ENCODE measurements around the gene PARD3B.

The PARD3B gene

DNA sequence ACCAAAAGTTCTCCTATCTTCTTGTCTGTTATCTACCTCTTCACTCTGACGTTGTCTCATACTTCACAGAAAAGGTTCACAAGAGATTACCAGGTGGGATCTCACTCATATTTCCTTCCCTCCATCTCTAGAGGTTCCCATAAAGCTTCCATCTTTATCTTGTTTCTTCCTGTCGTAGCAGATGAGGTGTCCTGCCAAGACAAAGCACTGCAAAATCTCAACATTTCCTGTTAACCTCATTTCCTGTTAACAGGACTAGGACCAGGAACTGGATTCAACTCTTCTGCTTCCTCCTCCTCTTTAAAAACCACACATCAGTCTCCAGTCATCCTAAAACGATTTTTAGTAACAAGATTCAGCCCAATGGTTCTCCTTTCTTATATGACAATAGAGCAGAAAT, 624.2 kb downstream of the PARD3B start:
- Mint-ChIP-seq H3K27ac (no peak overlapping the region), H3K27me3 (no peaks in the 10 kb centered on the region), H3K9me3 (no peaks in the 10 kb centered on the region), H3K36me3 (ENCODE audit: low read depth) (no peaks in the 10 kb centered on the region), H3K4me1 (ENCODE audit: low read depth) (no peaks in the 10 kb centered on the region), H3K4me3 (no peak overlapping the region)
- intact Hi-C loops (cut with micrococcal nuclease): no loop called here

DNA sequence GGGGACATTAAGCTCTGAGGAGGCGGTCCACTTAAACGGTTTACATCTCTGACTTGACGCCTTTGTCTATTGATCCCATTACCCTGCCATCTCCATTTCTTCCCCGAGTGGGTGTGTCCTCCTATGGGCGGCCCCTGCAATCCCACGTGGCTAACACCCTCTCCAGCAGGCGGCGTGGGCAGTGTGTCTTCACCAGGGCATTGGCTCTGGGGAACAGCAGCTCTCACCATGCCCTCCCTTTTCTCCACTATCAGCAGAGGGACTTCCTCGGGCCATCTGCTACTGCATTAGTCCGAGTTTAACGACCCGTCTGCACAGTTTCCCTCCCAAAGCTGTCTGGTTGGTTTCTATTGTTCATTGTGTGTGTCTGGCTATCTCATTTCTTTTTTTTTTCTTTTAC, 625.1 kb downstream of the PARD3B start:
- no peaks in the 10 kb centered on the region for H3K9me3 Mint-ChIP-seq

GRCh38 chr2:205171261-205171940, 626.1 kb downstream of the PARD3B start:
- Mint-ChIP-seq H3K9me3 (no peaks in the 10 kb centered on the region), H3K4me1 (ENCODE audit: low read depth) (no peaks in the 10 kb centered on the region), H3K27me3 (no peaks in the 10 kb centered on the region), H3K27ac (no peak overlapping the region), H3K4me3 (no peak overlapping the region), H3K36me3 (ENCODE audit: low read depth) (no peaks in the 10 kb centered on the region)
- intact Hi-C loops (cut with micrococcal nuclease): no loop called here

More for the DNA sequence above, 625.1 kb downstream of the PARD3B start:
- Mint-ChIP-seq H3K4me1 (ENCODE audit: low read depth) (no peaks in the 10 kb centered on the region), H3K27ac (no peak overlapping the region), H3K4me3 (no peak overlapping the region), H3K27me3 (no peaks in the 10 kb centered on the region), H3K36me3 (ENCODE audit: low read depth) (no peaks in the 10 kb centered on the region)
- intact Hi-C loops (cut with micrococcal nuclease): no loop called here

GRCh38 chr2:205175831-205176230, 630.6 kb downstream of the PARD3B start:
- Mint-ChIP-seq H3K36me3 (ENCODE audit: low read depth) (no peaks in the 10 kb centered on the region), H3K4me3 (no peak overlapping the region), H3K4me1 (ENCODE audit: low read depth) (no peaks in the 10 kb centered on the region), H3K27me3 (no peaks in the 10 kb centered on the region), H3K9me3 (no peaks in the 10 kb centered on the region), H3K27ac (no peak overlapping the region)
- intact Hi-C loops (cut with micrococcal nuclease): no loop called here

GRCh38 chr2:205176546-205176945, 631.3 kb downstream of the PARD3B start:
- Mint-ChIP-seq H3K36me3 (ENCODE audit: low read depth) (no peaks in the 10 kb centered on the region), H3K4me1 (ENCODE audit: low read depth) (no peaks in the 10 kb centered on the region), H3K9me3 (no peaks in the 10 kb centered on the region), H3K4me3 (no peak overlapping the region), H3K27me3 (no peaks in the 10 kb centered on the region), H3K27ac (no peak overlapping the region)
- intact Hi-C loops (cut with micrococcal nuclease): no loop called here

- Mint-ChIP-seq H3K9me3 (no peaks in the 10 kb centered on the region), H3K4me1 (ENCODE audit: low read depth) (no peaks in the 10 kb centered on the region), H3K27me3 (no peaks in the 10 kb centered on the region), H3K27ac (no peak overlapping the region), H3K4me3 (no peak overlapping the region), H3K36me3 (ENCODE audit: low read depth) (no peaks in the 10 kb centered on the region)
- intact Hi-C loops (cut with micrococcal nuclease): no loop called here
Observed at GRCh38 chr2:205177546-205177945, 632.3 kb downstream of the PARD3B start.

- H3K27ac Mint-ChIP-seq: no peak overlapping the region
- H3K4me3 Mint-ChIP-seq: no peak overlapping the region
- no peaks in the 10 kb centered on the region for H3K27me3 Mint-ChIP-seq
- H3K4me1 Mint-ChIP-seq (ENCODE audit: low read depth): no peaks in the 10 kb centered on the region
- no peaks in the 10 kb centered on the region for H3K36me3 Mint-ChIP-seq (ENCODE audit: low read depth)
- intact Hi-C loops (cut with micrococcal nuclease): no loop called here
- H3K9me3 Mint-ChIP-seq: no peaks in the 10 kb centered on the region
Observed at GRCh38 chr2:205180730-205181129, 635.5 kb downstream of the PARD3B start.

DNA sequence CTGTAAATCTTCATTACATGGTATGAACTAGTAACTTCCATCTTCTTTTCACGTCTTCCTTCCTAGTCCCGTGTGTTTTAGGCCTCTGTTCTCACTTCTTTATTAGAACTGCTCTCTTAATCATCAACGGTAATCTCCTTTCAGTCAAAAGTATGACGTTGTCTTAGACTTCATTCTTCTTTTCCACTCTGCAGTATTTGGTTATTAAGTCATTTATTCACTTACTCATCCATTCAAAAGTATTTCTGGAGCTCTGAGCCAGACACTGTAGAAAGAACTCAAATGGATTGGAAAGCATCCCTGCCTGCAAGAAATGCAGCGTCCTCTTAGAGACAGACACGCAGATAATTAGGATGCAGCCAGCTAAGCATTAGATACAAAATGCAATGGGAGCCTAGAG, 642.5 kb downstream of the PARD3B start:
- Mint-ChIP-seq H3K9me3 (no peaks in the 10 kb centered on the region), H3K36me3 (ENCODE audit: low read depth) (no peaks in the 10 kb centered on the region), H3K4me1 (ENCODE audit: low read depth) (no peaks in the 10 kb centered on the region), H3K27ac (no peak overlapping the region), H3K4me3 (no peak overlapping the region), H3K27me3 (no peaks in the 10 kb centered on the region)
- intact Hi-C loops (cut with micrococcal nuclease): no loop called here

DNA sequence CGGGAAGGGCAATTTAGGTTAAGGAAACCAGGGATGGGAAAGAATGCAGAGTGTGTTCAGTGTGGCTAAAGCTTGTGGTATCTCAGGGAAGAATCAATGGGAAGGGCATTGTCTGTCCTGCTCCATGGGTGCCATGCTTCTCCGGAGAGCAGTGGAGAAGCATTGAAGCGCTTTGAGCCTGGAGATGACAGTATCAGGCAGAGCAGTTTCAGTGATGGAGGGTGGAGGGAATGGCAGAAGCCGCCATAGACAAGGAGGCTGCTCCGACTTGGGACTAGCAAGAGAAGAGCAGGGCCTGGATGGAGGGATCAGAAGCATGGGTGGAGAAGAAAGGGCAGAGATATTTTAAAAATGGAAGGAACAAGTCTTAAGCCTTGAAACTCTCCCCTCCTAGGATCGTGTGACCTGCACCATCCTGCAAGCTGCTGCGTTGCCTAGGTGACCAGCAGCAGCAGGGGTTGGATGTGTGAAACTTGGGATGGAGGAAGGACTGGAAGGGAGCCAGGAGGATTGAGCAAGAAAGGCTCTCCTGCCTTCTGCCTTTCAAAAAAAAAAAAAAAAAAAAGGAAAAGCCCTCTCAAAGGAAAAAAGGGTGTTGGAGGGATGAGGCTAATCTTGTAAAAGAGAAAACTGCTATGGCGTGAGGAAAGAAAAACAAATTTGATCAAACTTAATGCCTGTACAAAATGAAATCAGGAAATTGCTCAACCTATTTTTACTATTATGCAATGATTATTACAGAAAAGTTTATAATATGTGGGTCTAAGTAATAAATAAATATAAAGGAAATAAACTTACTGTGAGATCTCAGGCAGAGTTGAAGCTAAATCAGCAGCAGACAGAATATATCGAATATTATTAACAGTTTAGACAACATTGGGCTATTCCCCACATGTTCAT, 643.2 kb downstream of the PARD3B start:
- intact Hi-C loops (cut with micrococcal nuclease): no loop called here
- no peaks in the 10 kb centered on the region for H3K27me3 Mint-ChIP-seq
- H3K9me3 Mint-ChIP-seq: no peaks in the 10 kb centered on the region
- no peak overlapping the region for H3K27ac Mint-ChIP-seq
- H3K36me3 Mint-ChIP-seq (ENCODE audit: low read depth): no peaks in the 10 kb centered on the region
- H3K4me1 Mint-ChIP-seq (ENCODE audit: low read depth): no peaks in the 10 kb centered on the region
- no peak overlapping the region for H3K4me3 Mint-ChIP-seq

DNA sequence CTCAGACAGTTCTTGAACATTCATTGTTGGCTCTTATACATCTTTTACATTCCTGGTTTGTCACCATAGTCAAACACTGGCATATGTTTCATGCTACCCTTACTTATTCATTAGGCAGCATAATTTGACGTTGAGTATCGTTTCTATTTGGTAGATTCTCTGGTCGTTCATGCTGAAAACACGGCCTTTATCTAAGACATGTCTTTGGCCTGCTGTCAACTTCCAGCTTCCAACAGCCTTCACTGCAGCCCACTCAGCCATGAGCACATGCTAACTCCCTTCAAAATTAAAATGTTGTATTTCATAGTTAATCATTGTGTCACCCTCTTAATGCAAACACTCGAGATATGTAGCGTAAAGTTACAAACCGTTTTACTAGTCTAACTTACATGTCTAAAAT, 644.0 kb downstream of the PARD3B start:
- Mint-ChIP-seq H3K27ac (no peak overlapping the region), H3K4me1 (ENCODE audit: low read depth) (no peaks in the 10 kb centered on the region), H3K36me3 (ENCODE audit: low read depth) (no peaks in the 10 kb centered on the region), H3K9me3 (no peaks in the 10 kb centered on the region), H3K27me3 (no peaks in the 10 kb centered on the region), H3K4me3 (no peak overlapping the region)
- intact Hi-C loops (cut with micrococcal nuclease): no loop called here

DNA sequence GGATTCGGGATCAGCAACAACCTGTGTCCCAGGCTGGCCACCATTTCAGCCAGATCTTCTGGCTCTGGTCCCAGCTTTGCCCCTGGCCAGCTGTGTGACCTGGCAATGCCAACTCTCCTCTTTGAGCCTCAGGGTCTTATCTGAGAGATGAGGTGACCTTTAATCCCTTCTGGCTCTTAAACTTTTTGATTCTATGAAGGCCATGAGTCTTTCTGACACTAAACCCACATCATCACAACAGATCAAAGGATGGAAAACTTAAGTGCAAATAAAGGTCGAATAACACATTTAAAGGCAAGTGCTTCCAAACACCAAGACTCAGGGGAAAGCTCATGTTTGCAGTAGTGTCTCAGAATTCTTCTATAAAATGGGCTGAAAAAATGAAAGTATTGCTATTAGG, 645.3 kb downstream of the PARD3B start:
- no peaks in the 10 kb centered on the region for H3K27me3 Mint-ChIP-seq
- no peaks in the 10 kb centered on the region for H3K36me3 Mint-ChIP-seq (ENCODE audit: low read depth)
- no peaks in the 10 kb centered on the region for H3K4me1 Mint-ChIP-seq (ENCODE audit: low read depth)
- intact Hi-C loops (cut with micrococcal nuclease): no loop called here
- no peak overlapping the region for H3K4me3 Mint-ChIP-seq
- H3K27ac Mint-ChIP-seq: no peak overlapping the region
- no peaks in the 10 kb centered on the region for H3K9me3 Mint-ChIP-seq

GRCh38 chr2:205193125-205193835, 648.0 kb downstream of the PARD3B start:
- Mint-ChIP-seq H3K36me3 (ENCODE audit: low read depth) (no peaks in the 10 kb centered on the region), H3K27me3 (no peaks in the 10 kb centered on the region), H3K27ac (no peak overlapping the region), H3K4me3 (no peak overlapping the region), H3K4me1 (ENCODE audit: low read depth) (no peaks in the 10 kb centered on the region), H3K9me3 (no peaks in the 10 kb centered on the region)
- intact Hi-C loops (cut with micrococcal nuclease): no loop called here

DNA sequence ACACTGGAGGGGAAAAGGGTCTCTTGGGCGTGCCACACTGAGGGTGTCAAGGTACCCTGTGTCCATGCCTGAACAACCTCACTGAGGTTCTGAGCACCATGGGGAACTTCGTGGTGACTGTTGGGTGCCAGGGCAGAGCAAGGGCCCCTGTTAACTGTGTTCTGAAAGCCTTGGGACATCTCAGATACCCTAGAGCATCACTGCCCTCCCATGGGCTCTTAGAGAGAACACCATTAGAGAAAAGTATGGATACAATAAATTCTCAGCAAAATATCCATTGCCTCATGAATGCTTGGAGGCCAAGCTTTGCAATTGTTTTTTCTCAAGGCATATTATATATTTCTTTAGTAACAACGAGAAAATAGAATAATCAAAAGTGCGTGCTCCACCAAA, 648.6 kb downstream of the PARD3B start:
- intact Hi-C loops (cut with micrococcal nuclease): no loop called here
- Mint-ChIP-seq H3K4me1 (ENCODE audit: low read depth) (no peaks in the 10 kb centered on the region), H3K27ac (no peak overlapping the region), H3K27me3 (no peaks in the 10 kb centered on the region), H3K36me3 (ENCODE audit: low read depth) (no peaks in the 10 kb centered on the region), H3K9me3 (no peaks in the 10 kb centered on the region), H3K4me3 (no peak overlapping the region)

DNA sequence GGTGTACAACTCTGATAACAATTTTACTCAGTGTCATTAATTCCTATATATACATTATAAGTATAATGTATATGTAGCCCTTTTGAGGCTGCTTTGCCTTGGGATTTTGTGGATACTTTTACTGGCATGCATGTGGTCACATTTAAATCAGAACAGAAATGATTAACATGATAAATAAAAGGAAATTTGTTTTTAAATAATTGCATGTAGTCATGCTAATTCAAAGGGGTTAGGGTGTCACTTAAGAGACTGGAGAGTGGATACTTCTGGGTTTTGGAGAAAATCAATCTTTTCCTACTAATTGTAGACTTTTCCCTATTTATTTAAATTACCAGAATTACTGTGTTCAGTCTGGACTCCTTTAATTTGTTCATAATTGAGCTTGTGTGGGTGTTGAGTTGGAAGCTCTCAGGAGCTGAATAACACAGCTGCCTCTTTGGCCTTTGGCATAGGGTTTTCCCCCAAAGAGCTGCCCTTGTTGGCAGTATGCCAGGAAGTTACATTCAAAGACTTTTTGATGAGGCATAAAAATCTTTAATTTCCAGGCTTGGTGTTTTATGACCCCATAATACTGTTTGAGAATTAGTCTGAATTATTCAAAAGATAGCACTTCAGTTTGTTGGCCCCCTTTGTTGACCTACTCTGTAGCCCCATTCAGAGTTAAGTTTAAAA, 652.3 kb downstream of the PARD3B start:
- H3K36me3 Mint-ChIP-seq (ENCODE audit: low read depth): no peaks in the 10 kb centered on the region
- no peak overlapping the region for H3K4me3 Mint-ChIP-seq
- no peaks in the 10 kb centered on the region for H3K4me1 Mint-ChIP-seq (ENCODE audit: low read depth)
- no peak overlapping the region for H3K27ac Mint-ChIP-seq
- no peaks in the 10 kb centered on the region for H3K27me3 Mint-ChIP-seq
- no peaks in the 10 kb centered on the region for H3K9me3 Mint-ChIP-seq
- intact Hi-C loops (cut with micrococcal nuclease): no loop called here
